Adrenal gland (tissue), 5 donors: Measurements from ENCODE around the gene EEF1G.

Source experiments
- CTCF ChIP-seq, 6 experiments: fragments of 450-650 bp in 4 of 6; fragments of 200-600 bp in 2 of 6; sonication (generic) in 1 of 6; IDR thresholded peaks; 1 replicate in 5 of 6; 2 replicates in 1 of 6; pipeline versions ENCODE4 v1.5.1 to v1.8.0; 2016 to 2021; ENCODE audit warnings: antibody characterized with exemption in 6 of 6, mild to moderate bottlenecking in 2 of 6, moderate library complexity in 1 of 6
- POLR2A ChIP-seq, 2 donors: fragments of 450-650 bp; IDR thresholded peaks; one replicate each; pipeline ENCODE4 v1.6.1; 2017; ENCODE audit warnings: antibody characterized with exemption in 2 of 2, mild to moderate bottlenecking in 2 of 2, moderate library complexity in 1 of 2
- donor health status: DM: no; HTN: no; CAD: no.

GRCh38 chr11:62548545-62549335 is 25.0 kb downstream of the EEF1G start:
- TF ChIP-seq CTCF (IDR thresholded peaks at IDR 0.05) (no peak), POLR2A (IDR thresholded peaks at IDR 0.05) (no peak)
